Upper lobe of right lung (tissue), 1 donor: ENCODE data around the gene TXNRD1. TPM values are rescaled to one million over a fixed set of nuclear protein-coding genes. Genes with fewer than 3 reads are reported as not detected.

ENCODE experiments used
- ATAC-seq: fragments of 200-7000 bp; cut with Tn5 transposase; one replicate; pipeline ENCODE4 v1.9.1; 2020; ENCODE audit warnings: mild to moderate bottlenecking, moderate library complexity
- DNase-seq: peaks from one replicate; pipeline ENCODE4 v3.0.0-alpha.2; 2020
- H3K27ac ChIP-seq: fragments of 200-600 bp; one replicate; pipeline ENCODE4 v1.8.0; 2022
- H3K27me3 ChIP-seq: fragments of 200-600 bp; one replicate; pipeline ENCODE4 v1.8.0; 2022; ENCODE audit warnings: mild to moderate bottlenecking
- H3K36me3 ChIP-seq: fragments of 200-600 bp; one replicate; pipeline ENCODE4 v1.8.0; 2022
- H3K4me1 ChIP-seq: fragments of 200-600 bp; one replicate; pipeline ENCODE4 v1.8.0; 2022
- H3K4me3 ChIP-seq: fragments of 200-600 bp; one replicate; pipeline ENCODE4 v1.8.0; 2022; ENCODE audit warnings: mild to moderate bottlenecking
- H3K9me3 ChIP-seq: fragments of 200-600 bp; one replicate; pipeline ENCODE4 v1.8.0; 2022
- intact Hi-C: fragments of 100-400 bp; cut with DNase I; formaldehyde crosslinking; loops from one replicate; pipeline ENCODE4 v1.11.0; 2022
- total RNA-seq: library from RNA; stranded (reverse); fragmentation: NEBNext Ultra II Directional; extraction: Animal tissue kit (Norgen Biotek cat#: 25700); gene quantifications from one replicate; pipeline ENCODE4 v1.2.1, GENCODE V29; 2021
- TF ChIP-seq, protein P1 (sequence below): fragments of 200-600 bp; IDR thresholded peaks from one replicate; pipeline ENCODE4 v1.8.0; 2022; ENCODE audit warnings: antibody characterized with exemption
- donor health status: DM: no; HTN: yes; CAD: no; lungs with severe emphysema.

Gene TXNRD1
- total RNA-seq, 1 donor from 2014 or later, result 161 TPM

DNA sequence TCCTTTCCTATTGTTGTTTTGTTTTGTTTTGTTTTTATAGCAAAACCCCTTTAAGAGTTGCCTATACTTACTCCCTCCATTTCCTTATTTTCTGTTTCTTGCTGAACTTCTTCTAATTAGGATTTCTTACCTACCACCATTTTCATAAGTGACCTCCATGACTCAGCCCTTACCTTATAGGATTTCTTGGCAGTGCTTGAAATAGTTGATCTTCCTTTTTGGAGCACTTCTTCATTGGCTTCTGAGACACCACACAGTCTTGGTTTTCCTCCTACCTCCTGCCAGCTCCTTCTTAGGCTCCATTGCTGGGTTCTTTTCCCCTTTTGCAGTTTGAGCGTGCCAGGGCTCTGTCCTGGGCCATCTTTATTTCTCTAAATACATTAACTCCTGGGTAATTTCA lies 64.5 kb downstream of the TXNRD1 start:
- no peaks in the 10 kb centered on the region for H3K9me3 ChIP-seq
- peaks cover 6% of the 10 kb centered on the region for H3K4me1 ChIP-seq
- no peaks in the 10 kb centered on the region for H3K36me3 ChIP-seq
- DNase-seq (no peak), ATAC-seq (no peak)
- no peaks in the 10 kb centered on the region for H3K27me3 ChIP-seq
- TF ChIP-seq, protein P1, sequence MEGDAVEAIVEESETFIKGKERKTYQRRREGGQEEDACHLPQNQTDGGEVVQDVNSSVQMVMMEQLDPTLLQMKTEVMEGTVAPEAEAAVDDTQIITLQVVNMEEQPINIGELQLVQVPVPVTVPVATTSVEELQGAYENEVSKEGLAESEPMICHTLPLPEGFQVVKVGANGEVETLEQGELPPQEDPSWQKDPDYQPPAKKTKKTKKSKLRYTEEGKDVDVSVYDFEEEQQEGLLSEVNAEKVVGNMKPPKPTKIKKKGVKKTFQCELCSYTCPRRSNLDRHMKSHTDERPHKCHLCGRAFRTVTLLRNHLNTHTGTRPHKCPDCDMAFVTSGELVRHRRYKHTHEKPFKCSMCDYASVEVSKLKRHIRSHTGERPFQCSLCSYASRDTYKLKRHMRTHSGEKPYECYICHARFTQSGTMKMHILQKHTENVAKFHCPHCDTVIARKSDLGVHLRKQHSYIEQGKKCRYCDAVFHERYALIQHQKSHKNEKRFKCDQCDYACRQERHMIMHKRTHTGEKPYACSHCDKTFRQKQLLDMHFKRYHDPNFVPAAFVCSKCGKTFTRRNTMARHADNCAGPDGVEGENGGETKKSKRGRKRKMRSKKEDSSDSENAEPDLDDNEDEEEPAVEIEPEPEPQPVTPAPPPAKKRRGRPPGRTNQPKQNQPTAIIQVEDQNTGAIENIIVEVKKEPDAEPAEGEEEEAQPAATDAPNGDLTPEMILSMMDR, result no peak
- intact Hi-C loops, result no loop called here
- H3K4me3 ChIP-seq, result no peak overlapping the region
- H3K27ac ChIP-seq, result no peak overlapping the region

GRCh38 chr12:104280717-104281458 lies 65.3 kb downstream of the TXNRD1 start:
- no peaks in the 10 kb centered on the region for H3K9me3 ChIP-seq
- TF ChIP-seq, protein P1, result no peak
- no peak overlapping the region for H3K4me3 ChIP-seq
- no peak for ATAC-seq
- H3K27ac ChIP-seq, result no peak overlapping the region
- no peaks in the 10 kb centered on the region for H3K36me3 ChIP-seq
- no peaks in the 10 kb centered on the region for H3K27me3 ChIP-seq
- DNase-seq, result no peak
- peaks cover 11% of the 10 kb centered on the region for H3K4me1 ChIP-seq
- intact Hi-C loops, result no loop called here

DNA sequence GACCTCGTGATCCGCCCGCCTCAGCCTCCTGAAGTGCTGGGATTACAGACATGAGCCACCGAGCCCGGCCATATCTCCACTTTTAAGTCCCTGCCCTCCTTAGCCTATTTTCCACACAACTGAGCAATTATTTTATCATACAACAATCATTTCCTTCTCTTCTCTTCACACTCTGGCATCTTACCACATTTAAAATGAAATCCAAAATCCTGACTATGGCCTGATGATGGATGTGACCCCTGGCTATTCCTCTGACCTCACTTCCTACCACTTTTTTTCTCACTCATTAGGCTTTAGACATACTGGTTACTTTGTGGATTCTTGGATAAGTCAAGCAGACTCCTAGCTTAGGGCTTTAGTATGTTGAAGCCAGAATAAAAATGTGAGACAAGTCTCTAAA lies 66.1 kb downstream of the TXNRD1 start:
- H3K27me3 ChIP-seq, result no peaks in the 10 kb centered on the region
- no peak overlapping the region for H3K27ac ChIP-seq
- H3K9me3 ChIP-seq, result no peaks in the 10 kb centered on the region
- TF ChIP-seq, protein P1, result no peak
- H3K4me1 ChIP-seq, result peaks cover 19% of the 10 kb centered on the region
- no peaks in the 10 kb centered on the region for H3K36me3 ChIP-seq
- H3K4me3 ChIP-seq, result no peak overlapping the region
- intact Hi-C loops, result no loop called here
- DNase-seq (no peak), ATAC-seq (no peak)

GRCh38 chr12:104282109-104282508 lies 66.5 kb downstream of the TXNRD1 start:
- intact Hi-C loops, result no loop called here
- no peak overlapping the region for H3K27ac ChIP-seq

DNA sequence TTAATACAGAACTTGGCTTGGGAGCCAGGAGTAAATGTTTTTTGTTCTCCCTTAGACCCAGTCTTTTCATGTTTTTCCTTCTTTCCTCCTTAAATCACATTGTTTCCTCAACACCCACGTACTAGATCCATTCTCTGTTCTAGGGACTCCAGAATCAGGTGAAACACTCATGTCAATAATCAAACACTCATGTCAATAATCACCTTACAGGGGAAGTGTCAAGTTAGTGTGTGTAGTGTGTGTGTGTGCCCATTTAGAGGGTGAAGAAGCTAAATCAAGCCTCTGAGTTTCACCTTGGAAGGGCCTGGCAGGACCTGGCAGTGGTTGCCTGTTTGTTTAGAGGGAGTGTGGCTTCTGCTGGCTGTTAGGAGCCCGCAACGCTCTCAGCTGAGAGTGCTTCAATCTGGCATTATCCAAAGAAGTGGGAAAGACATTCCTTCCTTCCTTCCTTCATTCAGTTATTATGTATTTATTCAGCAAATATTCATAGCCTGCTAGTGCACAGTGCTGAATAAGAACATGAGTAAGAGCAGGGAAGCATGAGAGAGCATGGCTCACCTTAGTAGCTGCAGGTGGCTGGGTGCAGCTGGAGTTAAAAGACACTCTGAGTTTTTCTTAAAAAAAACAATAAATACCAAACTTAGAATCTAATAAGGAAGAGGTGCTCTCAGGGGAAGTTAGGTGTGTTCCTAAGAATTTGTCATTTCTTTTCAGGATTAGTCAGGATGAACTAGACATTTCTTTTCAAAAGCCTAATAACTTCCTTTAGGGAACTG lies 70.3 kb downstream of the TXNRD1 start:
- peaks cover 28% of the 10 kb centered on the region for H3K4me1 ChIP-seq
- peak overlapping the region; percentile 97 for H3K27ac ChIP-seq
- H3K36me3 ChIP-seq, result peaks cover 12% of the 10 kb centered on the region
- H3K4me3 ChIP-seq, result peak overlapping the region; percentile 92
- DNase-seq (peak; percentile 72), ATAC-seq (peak; percentile 55)
- TF ChIP-seq, protein P1, result no peak
- H3K27me3 ChIP-seq, result no peaks in the 10 kb centered on the region
- intact Hi-C loops, result loop anchor here (5.0 kb wide), 1 partner anchor 69 kb away; the partner anchor contains the start of gene TXNRD1
- no peaks in the 10 kb centered on the region for H3K9me3 ChIP-seq

More at GRCh38 chr12:104282109-104282508, 66.5 kb downstream of the TXNRD1 start:
- Histone ChIP-seq H3K9me3 (no peaks in the 10 kb centered on the region), H3K4me1 (peaks cover 19% of the 10 kb centered on the region), H3K4me3 (no peak overlapping the region), H3K27me3 (no peaks in the 10 kb centered on the region), H3K36me3 (no peaks in the 10 kb centered on the region)
- TF ChIP-seq, protein P1, result no peak
- no peak for ATAC-seq
- no peak for DNase-seq
